Mesodermal cell (in vitro differentiated cells): ENCODE results near the gene SLC25A52. TPM values are rescaled to one million over a fixed set of nuclear protein-coding genes. Genes with fewer than 3 reads are reported as not detected.
"Not testable (repeated sequence)": the region's sequence is repeated elsewhere in the genome, so short reads cannot be mapped to it uniquely, and the experiment has no call there.

Experiments
- H3K27ac ChIP-seq: 2 replicates; pipeline ENCODE4 v1.7.0; 2013; ENCODE audit warnings: mild to moderate bottlenecking, low read depth, low read length, moderate library complexity; ENCODE audit not compliant: severe bottlenecking
- H3K36me3 ChIP-seq: 2 replicates; pipeline ENCODE4 v1.7.1; 2013; ENCODE audit warnings: mild to moderate bottlenecking, low read length, moderate library complexity; ENCODE audit not compliant: control insufficient read depth, insufficient read depth
- H3K4me1 ChIP-seq: one replicate; pipeline ENCODE4 v1.7.1; 2013; ENCODE audit warnings: mild to moderate bottlenecking, low read length; ENCODE audit not compliant: insufficient read depth, control insufficient read depth, poor library complexity, severe bottlenecking
- H3K4me3 ChIP-seq: 2 replicates; pipeline ENCODE4 v1.7.0; 2013; ENCODE audit warnings: low read length, control low read depth, mild to moderate bottlenecking; ENCODE audit not compliant: insufficient read depth, poor library complexity, severe bottlenecking; ENCODE audit errors: extremely low read depth
- H3K9me3 ChIP-seq: 2 replicates; pipeline ENCODE4 v1.7.1; 2013; ENCODE audit warnings: mild to moderate bottlenecking, low read length, moderate library complexity; ENCODE audit not compliant: control insufficient read depth
- WGBS, 2 experiments: methylation state at CpG; one replicate each; pipeline ENCODE4 v1.1.5; 2013; ENCODE audit warnings: missing lambda C conversion rate in 2 of 2; ENCODE audit not compliant: insufficient coverage in 2 of 2; 5-methylcytosine and 5-hydroxymethylcytosine counted together
- polyA plus RNA-seq, 2 experiments: library from polyadenylated mRNA; stranded (reverse); fragments of 50-300 nt; gene quantifications; one replicate each; pipeline ENCODE4 v1.2.3, GENCODE V29; 2013

SLC25A52 gene, protein sequence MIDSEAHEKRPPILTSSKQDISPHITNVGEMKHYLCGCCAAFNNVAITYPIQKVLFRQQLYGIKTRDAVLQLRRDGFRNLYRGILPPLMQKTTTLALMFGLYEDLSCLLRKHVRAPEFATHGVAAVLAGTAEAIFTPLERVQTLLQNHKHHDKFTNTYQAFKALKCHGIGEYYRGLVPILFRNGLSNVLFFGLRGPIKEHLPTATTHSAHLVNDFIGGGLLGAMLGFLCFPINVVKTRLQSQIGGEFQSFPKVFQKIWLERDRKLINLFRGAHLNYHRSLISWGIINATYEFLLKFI
- not detected for polyA plus RNA-seq (2013, experiment 1 of 2)
- polyA plus RNA-seq (2013, experiment 2 of 2), result not detected

DNA sequence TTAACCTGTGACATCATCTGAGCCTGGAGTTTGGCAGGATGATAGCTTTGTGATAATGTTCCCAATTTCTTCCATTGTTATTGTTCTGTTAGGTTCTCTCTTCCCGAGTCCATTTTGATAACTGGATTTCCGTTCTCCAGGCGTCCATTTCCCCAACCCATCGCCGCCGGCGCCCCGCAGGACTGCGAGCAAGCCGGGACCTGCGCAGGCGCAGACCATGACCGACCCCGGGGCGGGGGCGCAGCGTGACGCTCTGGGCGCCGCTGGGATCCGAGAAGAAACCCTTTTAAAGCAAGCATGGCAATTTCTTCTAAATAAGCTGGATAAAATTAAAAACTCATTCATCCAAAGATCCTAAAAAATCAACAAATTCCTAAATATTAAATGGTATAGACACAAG, at the start of gene SLC25A52:
Gene SLC25A52 (minus strand): TSS at position 186 of the 400 bp plus-strand sequence. CDS start 219 bp downstream, outside the sequence.
- H3K4me1 ChIP-seq, result no peaks in the 10 kb centered on the region
- H3K9me3 ChIP-seq, result no peaks in the 10 kb centered on the region
- no peak within 1 kb of the TSS for H3K27ac ChIP-seq
- 93% methylated on average over 14 to 19 of the region's 21 CpGs for WGBS, 2 experiments
- no peak within 1 kb of the TSS for H3K4me3 ChIP-seq
- H3K36me3 ChIP-seq, result no peaks in the 10 kb centered on the region

DNA sequence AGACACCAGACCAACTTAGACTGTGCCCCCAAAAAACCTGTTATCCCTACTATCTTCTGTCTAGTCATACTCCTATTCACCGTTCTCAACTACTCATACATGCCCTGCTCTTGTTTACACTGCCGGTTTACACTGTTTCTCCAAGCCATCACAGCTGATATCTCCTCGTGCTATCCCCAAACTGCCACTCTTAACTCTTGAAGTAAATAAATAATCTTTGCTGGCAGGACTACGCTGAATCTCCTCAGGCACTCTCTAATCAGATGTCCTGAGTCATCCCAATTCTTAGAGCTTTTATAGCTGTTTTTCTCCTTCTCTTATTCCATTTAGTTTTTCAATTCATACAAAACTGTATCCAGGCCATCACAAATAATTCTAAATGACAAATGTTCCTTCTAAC, 48.4 kb upstream of the SLC25A52 start:
- not testable (repeated sequence) for H3K36me3 ChIP-seq, H3K4me3 ChIP-seq, H3K27ac ChIP-seq, H3K4me1 ChIP-seq, H3K9me3 ChIP-seq
- 88 to 91% methylated on average over 1 of the region's 4 CpGs for WGBS, 2 experiments

DNA sequence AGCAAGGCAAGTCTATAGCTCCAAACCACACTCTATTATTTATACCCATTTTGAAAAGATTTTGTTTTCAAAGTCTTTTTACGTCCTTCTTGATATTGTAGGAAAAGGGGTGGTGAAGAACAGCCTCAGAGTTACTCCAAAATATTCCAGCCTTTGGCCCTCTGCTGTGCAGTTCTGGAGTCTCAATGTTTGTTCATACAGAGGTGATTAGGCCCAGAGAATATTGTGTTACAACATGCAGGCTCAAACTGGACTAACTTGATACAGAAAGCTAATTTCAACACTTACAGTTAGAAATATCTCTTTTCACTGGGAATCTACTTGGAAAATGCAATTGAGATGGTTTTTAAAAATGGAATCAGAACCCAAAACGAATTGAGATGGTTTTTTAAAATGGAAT, 40.4 kb upstream of the SLC25A52 start:
- no peaks in the 10 kb centered on the region for H3K9me3 ChIP-seq
- H3K4me3 ChIP-seq, result no peak overlapping the region
- no peaks in the 10 kb centered on the region for H3K36me3 ChIP-seq
- no peaks in the 10 kb centered on the region for H3K4me1 ChIP-seq
- WGBS, 2 experiments, result no CpG with 5 or more reads among the region's 2 CpGs
- H3K27ac ChIP-seq, result no peak overlapping the region

DNA sequence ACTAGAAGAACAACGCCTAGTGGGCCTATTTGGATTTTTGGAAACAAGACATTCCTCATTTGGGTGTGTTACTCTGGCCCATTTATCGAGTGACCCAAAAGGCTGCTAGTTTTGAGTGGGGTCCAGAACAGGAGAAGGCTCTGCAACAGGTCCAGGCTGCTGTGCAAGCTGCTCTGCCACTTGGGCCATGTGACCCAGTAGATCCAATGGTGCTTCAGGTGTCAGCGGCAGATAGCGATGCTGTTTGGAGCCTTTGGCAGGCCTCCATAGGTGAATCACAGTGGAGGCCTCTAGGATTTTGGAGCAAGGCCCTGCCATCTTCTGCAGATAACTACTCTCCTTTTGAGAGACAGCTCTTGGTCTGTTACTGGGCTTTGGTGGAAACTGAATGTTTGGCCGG, 38.6 kb upstream of the SLC25A52 start:
- H3K36me3 ChIP-seq, H3K4me3 ChIP-seq, H3K4me1 ChIP-seq, H3K27ac ChIP-seq, H3K9me3 ChIP-seq: not testable (repeated sequence)
- whole genome bisulfite sequencing, 2 experiments, result 85 to 92% methylated on average over 2 to 5 of the region's 5 CpGs

DNA sequence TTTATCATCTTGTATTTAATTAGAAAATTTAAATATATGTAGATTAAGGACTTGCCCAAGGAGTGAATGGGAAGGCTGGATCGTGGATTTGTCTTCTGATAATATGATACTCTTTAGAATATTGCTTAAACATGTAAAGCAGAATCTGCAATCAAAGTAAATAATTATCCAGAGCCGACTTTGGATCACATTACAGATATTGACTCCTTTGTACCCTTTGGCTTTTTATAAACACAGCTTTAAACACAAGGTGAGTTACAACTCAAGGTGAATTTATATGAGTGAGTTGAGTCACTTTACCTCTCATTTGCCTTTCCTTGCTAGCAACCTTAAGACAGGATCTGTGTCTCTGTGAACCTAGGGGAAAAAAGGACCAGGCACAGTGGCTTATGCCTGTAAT, 37.7 kb upstream of the SLC25A52 start:
- Histone ChIP-seq H3K4me1 (no peaks in the 10 kb centered on the region), H3K36me3 (no peaks in the 10 kb centered on the region), H3K4me3 (no peak overlapping the region), H3K27ac (no peak overlapping the region), H3K9me3 (no peaks in the 10 kb centered on the region)
- WGBS, 2 experiments, result no CpG with 5 or more reads among the region's 2 CpGs

DNA sequence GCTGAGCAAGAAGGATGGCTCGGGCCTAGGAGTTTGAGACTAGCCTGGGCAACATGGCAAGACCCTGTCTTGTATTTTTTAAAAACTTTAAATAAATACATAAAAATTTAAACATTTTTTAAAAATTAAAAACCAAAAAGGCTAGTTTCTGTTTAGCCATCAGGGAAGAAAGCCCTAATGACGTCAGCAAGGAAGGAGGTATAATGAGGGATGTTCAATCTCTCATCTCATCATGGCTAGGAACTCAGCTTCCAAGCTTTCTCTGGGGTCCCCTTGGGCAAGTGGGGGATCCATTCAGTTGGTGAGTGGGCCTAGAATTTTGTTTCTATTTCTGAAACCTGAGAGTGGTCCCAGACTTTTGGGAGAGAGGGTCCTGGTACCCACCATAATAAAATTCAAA, 35.1 kb upstream of the SLC25A52 start:
- Histone ChIP-seq H3K27ac (no peak overlapping the region), H3K4me3 (no peak overlapping the region)
- 83% methylated on average over 1 of the region's 2 CpGs; no CpG with 5 or more reads in 1 of the 2 experiments for WGBS, 2 experiments

DNA sequence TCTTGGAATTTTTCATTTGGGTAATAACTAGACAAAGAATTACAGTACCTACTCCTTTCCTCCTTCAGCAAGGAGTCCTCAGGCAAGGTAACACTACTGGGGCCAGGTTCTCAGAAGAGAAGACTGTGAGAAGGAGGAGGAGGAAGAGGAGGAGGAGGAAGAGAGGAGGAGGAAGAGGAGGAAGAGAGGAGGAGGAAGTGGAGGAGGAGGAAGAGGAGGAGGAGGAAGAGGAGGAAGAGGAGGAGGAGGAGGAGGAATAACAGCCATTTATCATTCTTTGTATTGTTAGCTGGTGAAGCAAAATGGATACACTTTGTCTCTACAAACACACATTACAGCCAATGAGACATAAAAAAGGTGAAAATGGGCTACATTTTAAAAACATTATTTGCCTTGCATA, 32.9 kb upstream of the SLC25A52 start:
- H3K4me3 ChIP-seq, result no peak overlapping the region

More for the DNA sequence above, 35.1 kb upstream of the SLC25A52 start:
- H3K36me3 ChIP-seq, result no peaks in the 10 kb centered on the region
- H3K4me1 ChIP-seq, result no peaks in the 10 kb centered on the region
- H3K9me3 ChIP-seq, result no peaks in the 10 kb centered on the region

DNA sequence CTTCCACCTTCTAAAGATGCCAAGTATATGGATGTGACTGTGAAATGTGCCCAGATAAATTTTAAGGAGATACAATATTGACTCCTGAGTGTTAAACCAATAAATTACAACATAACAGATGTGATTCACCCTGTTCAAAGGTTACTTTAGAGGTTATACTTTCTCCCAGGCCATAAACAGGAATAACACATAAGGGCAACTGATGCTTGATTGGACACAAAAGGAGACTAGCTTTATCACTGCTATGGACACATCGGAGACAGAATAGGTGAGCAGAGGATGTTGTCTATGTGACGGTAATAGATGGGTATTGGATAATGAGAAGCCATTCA, 31.9 kb upstream of the SLC25A52 start:
- Histone ChIP-seq H3K9me3 (no peaks in the 10 kb centered on the region), H3K4me3 (no peak overlapping the region), H3K4me1 (no peaks in the 10 kb centered on the region), H3K36me3 (no peaks in the 10 kb centered on the region), H3K27ac (no peak overlapping the region)
- 88 to 93% methylated on average over 2 of the region's 2 CpGs for WGBS, 2 experiments

More for the DNA sequence above, 32.9 kb upstream of the SLC25A52 start:
- no peaks in the 10 kb centered on the region for H3K9me3 ChIP-seq
- H3K36me3 ChIP-seq, result no peaks in the 10 kb centered on the region
- H3K4me1 ChIP-seq, result no peaks in the 10 kb centered on the region
- H3K27ac ChIP-seq, result no peak overlapping the region

DNA sequence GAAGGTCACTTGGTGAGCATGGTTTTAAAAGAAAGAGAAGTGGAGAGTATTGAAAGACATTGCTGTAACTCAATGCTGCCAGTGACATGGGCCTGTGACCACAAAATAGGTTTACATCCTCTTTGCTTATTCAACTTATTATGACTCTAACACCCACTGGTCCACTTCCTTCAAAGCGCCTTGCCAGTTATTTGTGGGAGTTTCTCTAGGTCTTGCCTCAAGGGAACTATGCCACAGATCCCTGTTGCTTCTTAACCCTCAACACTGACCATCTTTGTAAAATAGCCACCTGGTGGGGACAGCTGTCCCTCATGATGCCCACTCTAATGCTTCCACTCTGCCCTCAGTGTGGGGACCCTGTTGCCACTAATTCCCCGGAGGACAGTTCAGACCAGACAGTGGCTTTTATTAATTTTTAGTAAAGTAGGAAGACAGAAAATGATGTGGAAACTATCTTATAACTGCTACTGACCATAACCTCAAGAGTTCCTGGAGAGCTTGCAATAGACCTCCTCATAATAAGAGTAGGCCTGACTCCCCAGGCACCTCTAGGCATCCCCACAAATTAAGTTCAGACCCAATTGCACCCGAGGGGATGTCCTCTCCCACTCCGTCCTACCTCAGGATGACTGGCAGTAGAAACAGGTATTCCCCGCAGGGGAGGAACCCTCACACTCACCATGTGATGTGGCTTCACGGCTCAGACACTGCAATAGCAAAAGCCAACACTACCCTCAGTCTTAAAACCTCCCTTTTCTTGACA, 31.3 kb upstream of the SLC25A52 start:
- H3K4me1 ChIP-seq, result no peaks in the 10 kb centered on the region
- no peaks in the 10 kb centered on the region for H3K9me3 ChIP-seq
- H3K27ac ChIP-seq, result no peak overlapping the region
- WGBS, 2 experiments, result 100% methylated on average over 3 of the region's 6 CpGs; no CpG with 5 or more reads in 1 of the 2 experiments
- H3K36me3 ChIP-seq, result no peaks in the 10 kb centered on the region
- H3K4me3 ChIP-seq, result no peak overlapping the region

DNA sequence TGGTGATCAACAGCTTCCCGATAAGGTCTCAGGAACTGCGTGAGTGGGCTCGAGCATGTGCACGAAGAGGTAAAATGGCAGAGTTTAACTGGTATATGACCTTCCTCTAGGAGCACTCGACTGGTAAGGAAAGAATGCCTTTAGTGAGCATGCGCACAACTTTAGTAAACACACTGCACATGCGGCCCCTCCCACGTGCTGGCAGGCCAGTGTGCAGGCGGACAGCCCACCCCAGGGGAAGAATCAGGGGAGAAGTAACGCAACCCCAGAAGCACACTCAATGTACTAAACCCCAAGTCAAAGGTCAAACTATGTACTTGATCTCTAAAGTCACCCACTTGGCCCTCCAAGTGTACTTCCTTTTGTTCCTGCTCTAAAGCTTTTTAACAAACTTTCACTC, 28.7 kb upstream of the SLC25A52 start:
- H3K27ac ChIP-seq, result no peak overlapping the region
- no peak overlapping the region for H3K4me3 ChIP-seq
- no peaks in the 10 kb centered on the region for H3K36me3 ChIP-seq
- H3K9me3 ChIP-seq, result no peaks in the 10 kb centered on the region
- no peaks in the 10 kb centered on the region for H3K4me1 ChIP-seq
- 86 to 90% methylated on average over 6 to 10 of the region's 10 CpGs for WGBS, 2 experiments

DNA sequence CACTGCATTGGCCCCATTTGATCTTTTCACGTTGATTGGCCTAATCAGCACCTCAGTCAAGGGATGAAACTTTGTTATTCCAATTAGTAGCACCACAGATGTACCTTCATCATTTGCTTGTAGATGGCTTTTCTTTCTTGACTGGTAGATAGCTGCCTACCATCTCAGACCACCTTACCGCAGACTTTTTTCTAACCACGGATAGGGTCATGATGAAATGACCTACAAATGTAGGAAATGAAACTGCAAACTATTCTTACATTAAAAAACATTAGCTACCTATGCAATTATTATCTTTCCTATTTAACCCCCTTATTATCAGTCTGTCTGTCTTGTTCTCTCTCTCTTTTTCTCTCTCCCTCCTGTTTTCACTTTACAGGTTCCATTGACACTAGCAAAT, 22.4 kb upstream of the SLC25A52 start:
- Histone ChIP-seq H3K9me3 (peaks cover 7% of the 10 kb centered on the region), H3K4me3 (no peak overlapping the region), H3K36me3 (no peaks in the 10 kb centered on the region), H3K27ac (no peak overlapping the region), H3K4me1 (no peaks in the 10 kb centered on the region)
- WGBS, 2 experiments, result 83 to 100% methylated on average over 1 to 3 of the region's 3 CpGs
